Spleen (tissue), 11 donors: ENCODE measurements around the gene PRKCZ. TPM values are rescaled to one million over a fixed set of nuclear protein-coding genes. Genes with fewer than 3 reads are reported as not detected.

Experiments
- DNase-seq: peaks from one replicate; pipeline ENCODE4 v3.0.0-alpha.2; 2020
- H3K27ac ChIP-seq, 8 donors: fragments of 200-600 bp; sonication (generic) in 7 of 8; 1 replicate in 4 of 8; 2 replicates in 4 of 8; pipeline versions ENCODE4 v1.5.0 to v1.8.0; 2016 to 2021; ENCODE audit warnings: inconsistent platforms in 4 of 8, mild to moderate bottlenecking in 4 of 8, moderate library complexity in 1 of 8
- H3K27me3 ChIP-seq, 7 donors: fragments of 200-600 bp; sonication (generic) in 6 of 7; replicated peaks in 1 of 7; 1 replicate in 4 of 7; 2 replicates in 3 of 7; pipeline versions ENCODE4 v1.5.0 to v1.8.0; 2016 to 2021; ENCODE audit warnings: inconsistent platforms in 3 of 7, mild to moderate bottlenecking in 1 of 7
- H3K36me3 ChIP-seq, 6 donors: fragments of 200-600 bp; sonication (generic) in 5 of 6; 1 replicate in 4 of 6; 2 replicates in 2 of 6; pipeline versions ENCODE4 v1.5.0 to v1.8.0; 2016 to 2021; ENCODE audit warnings: inconsistent platforms in 2 of 6
- H3K4me1 ChIP-seq, 6 donors: fragments of 200-600 bp; sonication (generic) in 5 of 6; 1 replicate in 3 of 6; 2 replicates in 3 of 6; pipeline versions ENCODE4 v1.5.0 to v1.8.0; 2016 to 2021; ENCODE audit warnings: inconsistent platforms in 3 of 6
- H3K4me3 ChIP-seq, 8 donors: fragments of 200-600 bp; sonication (generic) in 7 of 8; 1 replicate in 4 of 8; 2 replicates in 4 of 8; pipeline versions ENCODE4 v1.5.0 to v1.8.0; 2016 to 2021; ENCODE audit warnings: inconsistent platforms in 4 of 8, mild to moderate bottlenecking in 4 of 8, moderate library complexity in 2 of 8
- H3K9me3 ChIP-seq, 8 donors: fragments of 200-600 bp; sonication (generic) in 7 of 8; 1 replicate in 4 of 8; 2 replicates in 4 of 8; pipeline versions ENCODE4 v1.5.0 to v1.8.0; 2016 to 2021; ENCODE audit warnings: inconsistent platforms in 4 of 8
- CTCF ChIP-seq, 11 experiments: fragments of 200-600 bp in 7 of 11; fragments of 450-650 bp in 4 of 11; sonication (generic) in 4 of 11; IDR thresholded peaks in 8 of 11; conservative IDR thresholded peaks in 3 of 11; 1 replicate in 7 of 11; 2 replicates in 4 of 11; pipeline versions ENCODE4 v1.4.0 to v1.8.0; 2016 to 2021; ENCODE audit warnings: antibody characterized with exemption in 11 of 11, inconsistent platforms in 4 of 11, mild to moderate bottlenecking in 1 of 11
- POLR2A ChIP-seq, 3 donors: fragments of 450-650 bp; IDR thresholded peaks; one replicate each; pipeline ENCODE4 v1.5.1; 2017; ENCODE audit warnings: antibody characterized with exemption in 3 of 3, mild to moderate bottlenecking in 1 of 3
- POLR2AphosphoS5 ChIP-seq, 3 donors: sonication (generic); formaldehyde crosslinking; IDR thresholded peaks; one replicate each; pipeline ENCODE4 v1.5.1; 2017; ENCODE audit warnings: antibody characterized with exemption in 3 of 3
- WGBS, 5 donors: extraction: QIAGEN DNeasy Blood & Tissue Kit in 3 of 5; methylation state at CpG; one replicate each; pipeline versions ENCODE4 v1.1.5 to v1.1.7; 2013 to 2018; 5-methylcytosine and 5-hydroxymethylcytosine counted together
- intact Hi-C: fragments of 100-400 bp; cut with DNase I; formaldehyde crosslinking; loops from one replicate; pipeline ENCODE4 v1.15.0; 2023; ENCODE audit warnings: low total_unique reads
- polyA plus RNA-seq, 3 donors: library from polyadenylated mRNA; stranded (reverse); fragments of 200-250 nt; gene quantifications; one replicate each; pipeline ENCODE4 v1.2.1, GENCODE V29; 2013
- total RNA-seq, 7 donors: library from RNA; depleted of rRNA in 3 of 7; stranded (reverse); fragments of >200 nt in 3 of 7; fragmentation: NEBNext Ultra II Directional in 4 of 7; extraction: Animal tissue kit (Norgen Biotek cat#: 25700) in 4 of 7; gene quantifications; one replicate each; pipeline versions ENCODE4 v1.1.0 to v1.2.1, GENCODE V29; 2016 to 2021
- donor health status: healthy with polysubstance abuse.
- donor health status: DM: no; HTN: no; CAD: no; lungs with moderate emphysema.
- donor health status: DM: no; HTN: no; CAD: no.
- donor health status: Bipolar disorder and iron deficiency.
- donor health status: healthy.
- donor health status: DM: no; HTN: no; CAD: no.
- donor health status: DM: yes; HTN: yes; CAD: no.

The PRKCZ gene
- total and polyA plus RNA-seq, 10 donors: 17.6 to 61.8 (median 34.0) TPM

- TF ChIP-seq POLR2A (IDR thresholded peaks at IDR 0.05): no peak
- no peak for TF ChIP-seq POLR2AphosphoS5 (IDR thresholded peaks at IDR 0.05)
- TF ChIP-seq CTCF (IDR thresholded peaks at IDR 0.05 in 8 of 11, conservative IDR thresholded peaks at IDR 0.05 in 3 of 11): no peak
- peaks cover 0 to 78% (median 51%) of the 10 kb centered on the region in 7 donors for H3K27me3 ChIP-seq
- 77 to 89% (median 82%) methylated on average over 7 to 9 of the region's 9 CpGs for WGBS, 5 donors
Measured at GRCh38 chr1:2023187-2023586, 27.0 kb upstream of the PRKCZ start.

GRCh38 chr1:2024451-2024850 is 25.8 kb upstream of the PRKCZ start:
- Histone ChIP-seq H3K4me1 (peaks cover 0 to 40% (median 25%) of the 10 kb centered on the region in 6 donors), H3K36me3 (no peaks in the 10 kb centered on the region), H3K4me3 (no peak overlapping the region), H3K27ac (peak overlapping the region in 1 of 8 donors; percentile 64), H3K9me3 (no peaks in the 10 kb centered on the region), H3K27me3 (peaks cover 0 to 71% (median 42%) of the 10 kb centered on the region in 7 donors)
- intact Hi-C loops: no loop called here
- no peak for TF ChIP-seq CTCF (IDR thresholded peaks at IDR 0.05 in 8 of 11, conservative IDR thresholded peaks at IDR 0.05 in 3 of 11)
- TF ChIP-seq POLR2A (IDR thresholded peaks at IDR 0.05): no peak
- TF ChIP-seq POLR2AphosphoS5 (IDR thresholded peaks at IDR 0.05): no peak
- no peak for DNase-seq
- WGBS, 5 donors: 72 to 84% (median 78%) methylated on average over 5 to 10 of the region's 10 CpGs

More at GRCh38 chr1:2023187-2023586, 27.0 kb upstream of the PRKCZ start:
- no peaks in the 10 kb centered on the region for H3K36me3 ChIP-seq
- H3K4me3 ChIP-seq: no peak overlapping the region
- H3K27ac ChIP-seq: no peak overlapping the region
- no peak for DNase-seq
- peaks cover 0 to 39% (median 28%) of the 10 kb centered on the region in 6 donors for H3K4me1 ChIP-seq
- H3K9me3 ChIP-seq: no peaks in the 10 kb centered on the region
- intact Hi-C loops: no loop called here

- no peak for DNase-seq
- intact Hi-C loops: no loop called here
- WGBS, 5 donors: 67 to 91% (median 89%) methylated on average over 9 to 18 of the region's 18 CpGs
- peaks cover 0 to 40% (median 21%) of the 10 kb centered on the region in 6 donors for H3K4me1 ChIP-seq
- peak overlapping the region in 5 of 8 donors; percentile 57 to 70 (median 64) for H3K27ac ChIP-seq
- no peaks in the 10 kb centered on the region for H3K9me3 ChIP-seq
- H3K27me3 ChIP-seq: peaks cover 0 to 70% (median 37%) of the 10 kb centered on the region in 7 donors
- no peaks in the 10 kb centered on the region for H3K36me3 ChIP-seq
- H3K4me3 ChIP-seq: no peak overlapping the region
- TF ChIP-seq CTCF (IDR thresholded peaks at IDR 0.05 in 8 of 11, conservative IDR thresholded peaks at IDR 0.05 in 3 of 11) (no peak), POLR2A (IDR thresholded peaks at IDR 0.05) (no peak), POLR2AphosphoS5 (IDR thresholded peaks at IDR 0.05) (no peak)
Measured at GRCh38 chr1:2024887-2025286, 25.3 kb upstream of the PRKCZ start.

- no peaks in the 10 kb centered on the region for H3K36me3 ChIP-seq
- H3K27ac ChIP-seq: peak overlapping the region in 7 of 8 donors; percentile 16 to 70 (median 63)
- intact Hi-C loops: no loop called here
- TF ChIP-seq POLR2AphosphoS5 (IDR thresholded peaks at IDR 0.05): peak; percentile 22 to 69 (median 56)
- no peak for TF ChIP-seq CTCF (IDR thresholded peaks at IDR 0.05 in 8 of 11, conservative IDR thresholded peaks at IDR 0.05 in 3 of 11)
- 35 to 58% (median 44%) methylated on average over 13 to 39 of the region's 39 CpGs for WGBS, 5 donors
- peaks cover 0 to 63% (median 31%) of the 10 kb centered on the region in 7 donors for H3K27me3 ChIP-seq
- DNase-seq: peak; percentile 83
- peaks cover 0 to 43% (median 18%) of the 10 kb centered on the region in 6 donors for H3K4me1 ChIP-seq
- H3K4me3 ChIP-seq: peak overlapping the region in 1 of 8 donors; percentile 48
- H3K9me3 ChIP-seq: no peaks in the 10 kb centered on the region
Measured at GRCh38 chr1:2025491-2025981, 24.7 kb upstream of the PRKCZ start.
